ENCODE results near the gene MICAL3.
"Not testable (repeated sequence)": the region's sequence is repeated elsewhere in the genome, so short reads cannot be mapped to it uniquely, and the experiment has no call there.

Gene MICAL3

DNA sequence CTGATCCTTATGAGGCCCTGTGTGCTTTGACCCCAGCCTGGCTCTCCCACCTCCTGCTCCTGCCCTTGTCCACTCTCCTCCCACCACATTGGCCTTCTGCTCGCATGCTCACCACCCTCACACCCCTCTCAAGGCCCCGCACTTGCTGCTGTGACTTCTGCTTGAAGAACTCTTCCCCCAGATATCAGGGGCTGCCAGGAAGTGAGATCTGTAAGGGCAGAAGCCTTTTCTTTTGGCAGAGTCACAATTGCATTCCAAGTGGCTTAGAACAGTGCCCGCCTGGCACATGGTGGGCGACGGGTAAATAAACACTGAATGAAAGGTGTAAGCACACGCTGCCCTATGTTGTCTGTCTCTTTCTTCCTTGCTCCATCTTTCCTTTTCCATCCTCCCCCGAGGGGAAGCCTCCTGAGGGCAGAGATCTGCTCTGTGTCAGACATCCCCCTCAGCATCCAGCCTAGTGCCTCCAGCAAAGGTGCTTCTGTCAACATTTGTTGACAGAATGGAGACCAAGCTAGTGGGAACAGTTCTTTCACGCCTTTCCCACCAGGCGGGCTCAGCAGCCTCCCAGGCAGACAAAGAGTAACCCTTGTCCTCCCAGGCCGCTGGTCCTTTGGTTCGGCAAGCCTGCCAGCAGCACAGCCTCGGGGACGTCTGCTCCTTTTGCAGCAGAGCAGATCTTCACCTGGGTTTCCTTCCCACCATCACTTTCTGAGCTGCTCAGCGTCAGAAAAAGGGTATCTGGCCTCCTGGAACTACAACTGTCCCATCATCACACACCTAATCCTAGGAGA is 43.4 kb upstream of the MICAL3 start:
- H3K9me3 ChIP-seq (ENCODE audit: control insufficient read depth, insufficient read depth, low read length) = no peaks in the 10 kb centered on the region
- no peak for DNase-seq (ENCODE audit: low read depth, low spot score)
- no peaks in the 10 kb centered on the region for H3K36me3 ChIP-seq (ENCODE audit: control insufficient read depth, insufficient read depth, low read length)
- no peak overlapping the region for H3K4me3 ChIP-seq (ENCODE audit: low read length)
- WGBS (ENCODE audit: insufficient coverage, insufficient read length) = no CpG with 5 or more reads among the region's 14 CpGs
- H3K27me3 ChIP-seq (ENCODE audit: control insufficient read depth, insufficient read depth, low read length) = 0 out of 2 replicates have a peak, but pooled peaks cover 2% of the 10 kb centered on the region
- H3K4me1 ChIP-seq (ENCODE audit: control insufficient read depth, insufficient read depth, low read length) = no peaks in the 10 kb centered on the region
- H3K27ac ChIP-seq (ENCODE audit: low read length) = no peak overlapping the region

DNA sequence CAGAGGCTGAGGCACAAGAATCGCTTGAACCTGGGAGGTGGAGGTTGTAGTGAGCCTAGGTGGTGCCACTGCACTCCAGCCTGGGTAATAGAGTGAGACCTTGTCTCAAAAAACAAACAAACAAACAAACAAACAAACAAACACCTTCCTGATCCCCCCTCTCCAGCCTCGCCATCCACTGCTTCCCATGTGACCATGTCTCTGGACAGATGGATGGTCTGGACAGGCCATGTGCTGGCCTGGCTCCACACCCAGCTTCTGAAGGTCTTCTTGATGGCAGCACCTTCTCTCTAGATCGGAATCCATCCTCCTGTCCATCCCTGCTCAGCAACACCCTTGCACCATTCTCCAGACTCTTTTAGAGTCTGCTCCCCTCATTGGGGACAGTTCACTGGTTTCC is 42.8 kb upstream of the MICAL3 start:
- no CpG with 5 or more reads among the region's 3 CpGs for WGBS (ENCODE audit: insufficient coverage, insufficient read length)
- Histone ChIP-seq H3K36me3 (ENCODE audit: control insufficient read depth, insufficient read depth, low read length) (no peaks in the 10 kb centered on the region), H3K27me3 (ENCODE audit: control insufficient read depth, insufficient read depth, low read length) (0 out of 2 replicates have a peak, but pooled peaks cover 2% of the 10 kb centered on the region), H3K27ac (ENCODE audit: low read length) (no peak overlapping the region), H3K4me1 (ENCODE audit: control insufficient read depth, insufficient read depth, low read length) (no peaks in the 10 kb centered on the region), H3K9me3 (ENCODE audit: control insufficient read depth, insufficient read depth, low read length) (no peaks in the 10 kb centered on the region), H3K4me3 (ENCODE audit: low read length) (no peak overlapping the region)
- no peak for DNase-seq (ENCODE audit: low read depth, low spot score)

DNA sequence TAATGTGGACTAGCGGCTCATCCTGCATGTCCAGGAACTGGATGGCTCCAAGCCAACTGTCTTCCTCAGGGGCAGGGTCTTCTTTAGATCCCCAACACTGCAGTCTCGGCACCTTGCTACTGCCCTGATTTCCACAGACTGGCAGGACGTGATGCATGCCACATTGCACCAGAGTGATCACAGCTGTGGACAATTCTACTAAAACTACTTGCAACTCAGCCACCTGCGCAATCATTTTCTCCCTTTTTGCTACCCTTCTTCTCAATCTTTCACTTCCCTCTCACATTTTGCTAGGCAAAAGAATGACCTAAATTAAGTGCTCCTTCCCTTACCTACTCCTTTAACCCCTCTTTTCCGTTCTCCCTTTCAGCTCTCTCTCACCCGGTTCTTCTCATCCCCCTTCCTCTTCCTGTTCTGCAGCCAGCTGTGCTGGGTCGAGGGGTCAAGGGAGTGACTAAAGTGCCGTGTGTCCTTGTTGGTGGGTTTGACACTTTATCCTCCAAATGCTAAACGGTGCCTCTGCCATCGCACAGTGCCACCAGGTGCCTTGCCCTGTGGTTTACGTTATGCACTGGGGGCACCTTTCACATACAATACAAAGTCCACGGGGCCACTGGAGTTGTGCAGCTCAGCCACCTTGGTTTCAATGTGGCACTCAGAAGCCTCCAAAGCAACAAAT is 42.0 kb upstream of the MICAL3 start:
- H3K4me3 ChIP-seq (ENCODE audit: low read length) = no peak overlapping the region
- no peaks in the 10 kb centered on the region for H3K27me3 ChIP-seq (ENCODE audit: control insufficient read depth, insufficient read depth, low read length)
- DNase-seq (ENCODE audit: low read depth, low spot score) = no peak
- no peak overlapping the region for H3K27ac ChIP-seq (ENCODE audit: low read length)
- H3K9me3 ChIP-seq (ENCODE audit: control insufficient read depth, insufficient read depth, low read length) = no peaks in the 10 kb centered on the region
- H3K4me1 ChIP-seq (ENCODE audit: control insufficient read depth, insufficient read depth, low read length) = no peaks in the 10 kb centered on the region
- H3K36me3 ChIP-seq (ENCODE audit: control insufficient read depth, insufficient read depth, low read length) = no peaks in the 10 kb centered on the region
- WGBS (ENCODE audit: insufficient coverage, insufficient read length) = 100% methylated on average over 2 of the region's 12 CpGs

DNA sequence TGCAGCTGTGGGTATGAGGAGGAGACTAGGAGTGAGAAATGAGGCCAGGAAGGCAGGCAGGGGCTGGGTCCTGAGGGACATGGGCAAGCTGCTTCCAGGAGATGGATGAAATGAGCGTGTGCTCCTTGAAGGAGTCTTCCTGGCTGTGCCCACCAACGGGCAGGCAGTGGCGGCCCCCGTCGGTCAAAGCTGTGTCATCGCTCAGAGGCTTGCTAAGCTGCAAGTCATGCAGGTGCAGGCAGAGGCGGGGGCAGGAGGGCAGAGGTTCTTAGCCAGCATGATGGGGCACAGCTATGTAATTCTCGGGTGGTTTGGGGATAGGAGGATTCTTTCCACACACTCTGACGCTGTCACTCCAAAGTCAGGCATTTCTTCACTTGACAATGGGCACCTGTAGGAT is 40.9 kb upstream of the MICAL3 start:
- no CpG with 5 or more reads among the region's 9 CpGs for WGBS (ENCODE audit: insufficient coverage, insufficient read length)
- Histone ChIP-seq H3K27ac (ENCODE audit: low read length) (no peak overlapping the region), H3K27me3 (ENCODE audit: control insufficient read depth, insufficient read depth, low read length) (no peaks in the 10 kb centered on the region), H3K4me3 (ENCODE audit: low read length) (no peak overlapping the region), H3K4me1 (ENCODE audit: control insufficient read depth, insufficient read depth, low read length) (no peaks in the 10 kb centered on the region), H3K36me3 (ENCODE audit: control insufficient read depth, insufficient read depth, low read length) (no peaks in the 10 kb centered on the region), H3K9me3 (ENCODE audit: control insufficient read depth, insufficient read depth, low read length) (no peaks in the 10 kb centered on the region)
- no peak for DNase-seq (ENCODE audit: low read depth, low spot score)

DNA sequence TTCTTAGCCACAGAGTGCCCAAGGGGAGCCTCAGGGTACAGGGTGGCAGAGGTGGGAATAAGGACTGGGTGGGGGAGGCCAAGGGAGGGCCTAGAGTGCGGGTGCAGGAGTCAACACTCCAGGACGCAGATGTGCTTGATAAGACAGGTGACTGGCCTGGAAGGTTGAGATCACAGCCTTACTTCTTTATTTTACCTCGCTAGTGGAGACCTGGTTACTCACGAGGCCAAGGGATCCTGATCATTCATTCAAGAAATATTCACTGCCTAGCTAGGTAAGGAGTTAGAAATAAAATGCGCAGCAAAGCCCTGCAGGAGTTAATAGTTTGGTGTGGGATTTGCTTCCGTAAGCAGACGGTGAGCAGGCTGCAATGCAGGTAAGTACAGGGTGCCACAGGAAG is 40.3 kb upstream of the MICAL3 start:
- Histone ChIP-seq H3K9me3 (ENCODE audit: control insufficient read depth, insufficient read depth, low read length) (no peaks in the 10 kb centered on the region), H3K4me1 (ENCODE audit: control insufficient read depth, insufficient read depth, low read length) (no peaks in the 10 kb centered on the region), H3K27me3 (ENCODE audit: control insufficient read depth, insufficient read depth, low read length) (no peaks in the 10 kb centered on the region), H3K36me3 (ENCODE audit: control insufficient read depth, insufficient read depth, low read length) (no peaks in the 10 kb centered on the region), H3K27ac (ENCODE audit: low read length) (no peak overlapping the region), H3K4me3 (ENCODE audit: low read length) (no peak overlapping the region)
- WGBS (ENCODE audit: insufficient coverage, insufficient read length) = no CpG with 5 or more reads among the region's 7 CpGs
- DNase-seq (ENCODE audit: low read depth, low spot score) = no peak

DNA sequence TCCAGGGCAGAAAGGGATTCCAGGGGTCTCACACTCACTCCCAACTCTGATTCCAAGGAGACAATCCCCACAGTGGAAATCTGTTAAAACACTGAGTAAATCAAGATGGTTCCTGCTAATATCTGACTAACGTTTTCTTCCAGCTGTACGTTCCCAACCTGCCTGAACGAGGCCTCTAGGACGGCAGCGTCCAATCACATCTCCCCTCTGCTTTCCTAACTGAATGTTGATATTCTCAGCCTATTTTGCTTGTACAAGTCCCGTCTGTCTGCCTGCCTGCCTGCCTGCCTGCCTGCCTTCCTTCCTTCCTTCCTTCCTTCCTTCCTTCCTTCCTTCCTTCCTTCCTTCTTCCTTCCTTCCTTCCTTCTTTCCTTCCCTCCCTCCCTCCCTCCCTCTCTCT is 39.4 kb upstream of the MICAL3 start:
- not testable (repeated sequence) for H3K27ac ChIP-seq (ENCODE audit: low read length); H3K4me1 ChIP-seq (ENCODE audit: control insufficient read depth, insufficient read depth, low read length); H3K36me3 ChIP-seq (ENCODE audit: control insufficient read depth, insufficient read depth, low read length); H3K4me3 ChIP-seq (ENCODE audit: low read length); H3K27me3 ChIP-seq (ENCODE audit: control insufficient read depth, insufficient read depth, low read length); DNase-seq (ENCODE audit: low read depth, low spot score); H3K9me3 ChIP-seq (ENCODE audit: control insufficient read depth, insufficient read depth, low read length)
- WGBS (ENCODE audit: insufficient coverage, insufficient read length) = no CpG with 5 or more reads among the region's 6 CpGs

DNA sequence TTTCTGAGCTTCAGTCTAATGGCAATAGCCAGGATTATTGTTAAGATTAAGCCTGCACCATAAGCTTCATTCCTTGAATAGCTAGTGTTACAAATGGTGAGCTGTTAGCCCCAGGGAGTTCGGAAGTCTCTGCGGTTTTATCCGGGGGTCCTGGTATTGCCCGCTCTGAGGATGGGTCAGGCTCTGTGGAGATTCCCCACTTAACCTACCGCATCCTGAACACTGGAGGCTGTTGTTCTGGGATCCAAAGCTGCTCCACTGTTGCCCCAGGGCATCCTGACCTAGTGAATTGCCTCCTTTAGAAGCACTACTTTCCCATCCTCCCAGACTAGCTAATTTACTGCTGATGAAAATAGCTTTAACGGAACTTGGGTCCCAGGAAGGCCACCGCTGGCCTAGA is 38.9 kb upstream of the MICAL3 start:
- Histone ChIP-seq H3K36me3 (ENCODE audit: control insufficient read depth, insufficient read depth, low read length) (no peaks in the 10 kb centered on the region; the same call in 1 of the 2 replicates), H3K27ac (ENCODE audit: low read length) (no peak overlapping the region), H3K9me3 (ENCODE audit: control insufficient read depth, insufficient read depth, low read length) (no peaks in the 10 kb centered on the region), H3K27me3 (ENCODE audit: control insufficient read depth, insufficient read depth, low read length) (no peaks in the 10 kb centered on the region), H3K4me3 (ENCODE audit: low read length) (no peak overlapping the region), H3K4me1 (ENCODE audit: control insufficient read depth, insufficient read depth, low read length) (no peaks in the 10 kb centered on the region)
- DNase-seq (ENCODE audit: low read depth, low spot score) = no peak
- WGBS (ENCODE audit: insufficient coverage, insufficient read length) = no CpG with 5 or more reads among the region's 7 CpGs

DNA sequence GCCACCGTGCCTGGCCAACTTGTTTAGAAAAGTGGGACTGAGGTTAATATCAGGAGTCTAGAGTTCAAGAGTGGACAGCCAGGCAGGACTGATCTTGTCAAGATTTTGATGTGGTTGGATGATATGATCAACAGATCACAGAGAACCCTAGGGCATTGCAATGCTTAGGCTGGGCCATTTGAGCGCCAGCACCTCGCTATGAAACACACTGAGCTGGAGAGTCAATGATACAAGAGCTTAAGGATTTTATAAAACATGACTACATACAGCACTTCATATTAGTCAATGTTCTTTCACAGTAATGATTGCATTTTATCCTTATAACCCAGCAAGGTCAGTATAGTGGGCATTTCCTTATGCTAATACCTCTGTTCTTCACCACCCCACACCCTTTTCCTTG is 38.1 kb upstream of the MICAL3 start:
- no CpG with 5 or more reads among the region's 3 CpGs for whole genome bisulfite sequencing (ENCODE audit: insufficient coverage, insufficient read length)
- Histone ChIP-seq H3K4me1 (ENCODE audit: control insufficient read depth, insufficient read depth, low read length) (no peaks in the 10 kb centered on the region), H3K27ac (ENCODE audit: low read length) (no peak overlapping the region)

DNA sequence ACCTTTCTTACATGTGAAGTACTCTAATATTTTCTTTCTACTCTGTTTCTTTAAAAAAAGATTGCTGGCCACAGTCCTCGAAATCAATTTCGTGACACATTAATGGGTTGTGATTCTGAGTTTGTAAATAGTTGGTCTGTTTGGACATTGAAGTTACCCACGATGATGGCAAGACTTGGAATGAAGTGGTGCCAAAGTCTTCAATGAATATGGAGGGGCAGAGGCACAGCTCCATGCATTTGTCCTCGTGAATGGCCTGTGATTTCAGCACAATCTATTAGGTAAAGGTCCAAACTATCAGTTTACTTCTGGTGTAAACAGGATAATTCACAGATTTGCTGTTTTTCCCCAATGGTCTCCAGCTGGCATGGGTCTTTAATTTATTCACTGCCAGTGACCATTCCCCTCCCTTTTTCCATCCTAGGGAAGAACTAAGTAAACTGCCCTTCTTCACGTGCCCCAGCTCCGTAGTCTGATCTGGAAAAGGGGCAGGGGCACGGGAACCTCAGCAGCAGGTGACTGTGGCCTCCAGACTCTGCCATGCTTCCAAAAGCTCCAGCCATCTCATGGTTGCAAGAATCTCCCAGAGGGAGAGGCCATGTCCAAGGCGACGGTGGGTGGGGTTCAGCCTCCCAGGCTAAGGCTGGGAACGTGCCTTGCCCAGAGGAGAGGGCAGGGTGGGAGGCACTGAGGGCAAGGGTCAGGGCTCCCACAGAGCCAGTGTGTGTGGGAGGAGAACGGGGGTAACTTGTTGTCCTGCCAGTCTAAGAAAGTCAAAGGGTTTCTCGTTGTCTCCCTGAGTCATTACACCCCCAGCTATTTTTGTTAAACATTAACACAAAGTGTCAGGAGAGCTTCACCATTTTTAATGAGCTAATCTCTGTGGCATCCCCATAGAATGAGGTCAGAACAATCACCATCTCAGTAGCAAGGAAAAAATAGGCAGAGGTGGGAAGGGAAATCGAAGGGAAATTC is 36.6 kb upstream of the MICAL3 start:
- H3K36me3 ChIP-seq (ENCODE audit: control insufficient read depth, insufficient read depth, low read length) = no peaks in the 10 kb centered on the region; the same call in 1 of the 2 replicates
- no peaks in the 10 kb centered on the region for H3K9me3 ChIP-seq (ENCODE audit: control insufficient read depth, insufficient read depth, low read length)
- no peaks in the 10 kb centered on the region for H3K4me1 ChIP-seq (ENCODE audit: control insufficient read depth, insufficient read depth, low read length)
- H3K27ac ChIP-seq (ENCODE audit: low read length) = no peak overlapping the region
- no CpG with 5 or more reads among the region's 13 CpGs for WGBS (ENCODE audit: insufficient coverage, insufficient read length)
- no peak overlapping the region for H3K4me3 ChIP-seq (ENCODE audit: low read length)
- H3K27me3 ChIP-seq (ENCODE audit: control insufficient read depth, insufficient read depth, low read length) = no peaks in the 10 kb centered on the region
- DNase-seq (ENCODE audit: low read depth, low spot score) = no peak

More for the DNA sequence above, 38.1 kb upstream of the MICAL3 start:
- H3K9me3 ChIP-seq (ENCODE audit: control insufficient read depth, insufficient read depth, low read length) = no peaks in the 10 kb centered on the region
- H3K36me3 ChIP-seq (ENCODE audit: control insufficient read depth, insufficient read depth, low read length) = no peaks in the 10 kb centered on the region; the same call in 1 of the 2 replicates
- no peaks in the 10 kb centered on the region for H3K27me3 ChIP-seq (ENCODE audit: control insufficient read depth, insufficient read depth, low read length)
- no peak overlapping the region for H3K4me3 ChIP-seq (ENCODE audit: low read length)
- no peak for DNase-seq (ENCODE audit: low read depth, low spot score)

DNA sequence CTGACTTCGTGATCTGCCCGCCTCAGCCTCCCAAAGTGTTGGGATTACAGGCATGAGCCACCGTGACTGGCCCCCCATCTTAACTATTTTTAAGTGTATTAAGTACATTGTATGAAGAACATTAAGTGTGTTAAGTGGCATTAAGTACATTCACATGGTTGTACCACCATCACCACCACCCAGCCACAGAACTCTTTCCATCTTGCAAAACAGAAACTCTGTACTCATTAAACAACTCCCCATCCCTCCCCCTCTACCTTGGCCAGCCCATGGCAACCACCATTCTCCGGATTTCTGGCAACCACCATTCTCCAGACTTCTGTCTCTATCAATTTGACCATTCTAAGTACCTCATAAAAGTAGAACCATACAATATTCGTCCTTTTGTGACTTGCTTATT is 35.6 kb upstream of the MICAL3 start:
- H3K27me3 ChIP-seq (ENCODE audit: control insufficient read depth, insufficient read depth, low read length) = no peaks in the 10 kb centered on the region
- H3K4me3 ChIP-seq (ENCODE audit: low read length) = no peak overlapping the region
- H3K36me3 ChIP-seq (ENCODE audit: control insufficient read depth, insufficient read depth, low read length) = no peaks in the 10 kb centered on the region; the same call in 1 of the 2 replicates
- no CpG with 5 or more reads among the region's 5 CpGs for WGBS (ENCODE audit: insufficient coverage, insufficient read length)
- DNase-seq (ENCODE audit: low read depth, low spot score) = no peak
- no peaks in the 10 kb centered on the region for H3K9me3 ChIP-seq (ENCODE audit: control insufficient read depth, insufficient read depth, low read length)
- no peak overlapping the region for H3K27ac ChIP-seq (ENCODE audit: low read length)
- H3K4me1 ChIP-seq (ENCODE audit: control insufficient read depth, insufficient read depth, low read length) = no peaks in the 10 kb centered on the region

Data from iPS DF 6.9 (cell line).